RWPE2 (cell line): ENCODE results near the gene POLD3.

Experiments
- ATAC-seq: fragments of 200-7000 bp; cut with Tn5 transposase; 3 replicates; pipeline ENCODE4 v1.9.1; 2021; ENCODE audit warnings: low read depth
- DNase-seq: peaks from one replicate; pipeline ENCODE4 v3.0.0-alpha.2; 2020; ENCODE audit warnings: low spot score
- H3K27ac ChIP-seq: fragments of 450-650 bp; 2 replicates; pipeline ENCODE4 v1.5.1; 2017; ENCODE audit warnings: mild to moderate bottlenecking; ENCODE audit not compliant: poor library complexity, severe bottlenecking
- H3K27me3 ChIP-seq: fragments of 250-450 bp; sonication (Bioruptor Pico); 2 replicates; pipeline ENCODE4 v1.5.1; 2021; ENCODE audit warnings: mild to moderate bottlenecking, moderate library complexity; ENCODE audit not compliant: insufficient read depth, poor library complexity, severe bottlenecking
- H3K36me3 ChIP-seq: fragments of 250-450 bp; sonication (Bioruptor Pico); 2 replicates; pipeline ENCODE4 v1.5.1; 2020; ENCODE audit warnings: low read depth, mild to moderate bottlenecking, moderate library complexity
- H3K4me1 ChIP-seq: fragments of 250-450 bp; sonication (Bioruptor Pico); 2 replicates; pipeline ENCODE4 v1.5.1; 2021; ENCODE audit warnings: mild to moderate bottlenecking, moderate library complexity; ENCODE audit not compliant: insufficient read depth, poor library complexity, severe bottlenecking
- H3K4me3 ChIP-seq: fragments of 250-450 bp; sonication (Bioruptor Pico); 2 replicates; pipeline ENCODE4 v1.5.1; 2021; ENCODE audit warnings: mild to moderate bottlenecking, moderate library complexity; ENCODE audit not compliant: severe bottlenecking
- H3K9me3 ChIP-seq: fragments of 250-450 bp; sonication (Bioruptor Pico); 2 replicates; pipeline ENCODE4 v1.5.1; 2021; ENCODE audit warnings: mild to moderate bottlenecking, moderate library complexity; ENCODE audit not compliant: severe bottlenecking
- TF ChIP-seq, protein P1 (sequence below): fragments of 450-650 bp; IDR thresholded peaks from one replicate; pipeline ENCODE4 v1.5.1; 2017; ENCODE audit warnings: mild to moderate bottlenecking, moderate library complexity; ENCODE audit not compliant: poor library complexity, severe bottlenecking

Gene POLD3

DNA sequence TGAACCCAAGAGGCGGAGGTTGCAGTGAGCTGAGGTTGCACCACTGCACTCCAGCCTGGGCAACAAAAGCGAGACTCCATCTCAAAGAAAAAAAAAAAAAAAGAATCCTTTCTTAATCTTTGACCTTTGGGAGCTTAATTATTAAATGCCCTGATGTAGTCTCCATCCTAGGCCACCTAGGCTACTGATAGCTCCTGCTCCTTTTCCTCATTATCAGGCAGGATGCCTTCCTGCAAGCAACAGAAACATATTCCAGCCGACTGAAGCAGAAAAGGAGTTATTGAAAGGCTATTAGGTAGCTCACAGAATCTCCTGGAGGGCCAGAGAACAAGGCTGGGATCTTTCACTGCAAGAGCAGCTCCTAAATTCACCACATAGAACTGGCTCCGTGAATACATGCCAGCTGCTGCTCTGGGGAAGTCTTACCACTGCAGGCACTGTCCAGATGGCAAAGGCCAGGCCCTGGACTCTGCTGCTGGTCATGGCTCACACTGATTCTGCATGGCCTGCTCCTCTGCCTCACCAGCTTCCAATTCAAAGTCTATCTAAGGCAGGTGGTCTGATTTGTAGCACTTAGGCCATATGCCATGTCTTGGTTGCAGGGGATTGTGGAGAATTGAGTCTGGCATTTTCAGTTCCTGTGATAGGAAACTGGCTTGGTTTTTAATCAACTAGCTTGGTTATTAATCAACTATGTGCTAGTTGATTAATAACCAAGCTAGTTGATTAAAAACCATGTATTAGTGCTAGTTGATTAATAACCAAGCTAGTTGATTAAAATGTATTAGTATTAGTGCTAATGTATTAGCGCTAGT, 26.0 kb upstream of the POLD3 start:
- no peak for ATAC-seq
- H3K27ac ChIP-seq, result no peak overlapping the region
- DNase-seq, result no peak
- no peaks in the 10 kb centered on the region for H3K27me3 ChIP-seq
- TF ChIP-seq, protein P1, sequence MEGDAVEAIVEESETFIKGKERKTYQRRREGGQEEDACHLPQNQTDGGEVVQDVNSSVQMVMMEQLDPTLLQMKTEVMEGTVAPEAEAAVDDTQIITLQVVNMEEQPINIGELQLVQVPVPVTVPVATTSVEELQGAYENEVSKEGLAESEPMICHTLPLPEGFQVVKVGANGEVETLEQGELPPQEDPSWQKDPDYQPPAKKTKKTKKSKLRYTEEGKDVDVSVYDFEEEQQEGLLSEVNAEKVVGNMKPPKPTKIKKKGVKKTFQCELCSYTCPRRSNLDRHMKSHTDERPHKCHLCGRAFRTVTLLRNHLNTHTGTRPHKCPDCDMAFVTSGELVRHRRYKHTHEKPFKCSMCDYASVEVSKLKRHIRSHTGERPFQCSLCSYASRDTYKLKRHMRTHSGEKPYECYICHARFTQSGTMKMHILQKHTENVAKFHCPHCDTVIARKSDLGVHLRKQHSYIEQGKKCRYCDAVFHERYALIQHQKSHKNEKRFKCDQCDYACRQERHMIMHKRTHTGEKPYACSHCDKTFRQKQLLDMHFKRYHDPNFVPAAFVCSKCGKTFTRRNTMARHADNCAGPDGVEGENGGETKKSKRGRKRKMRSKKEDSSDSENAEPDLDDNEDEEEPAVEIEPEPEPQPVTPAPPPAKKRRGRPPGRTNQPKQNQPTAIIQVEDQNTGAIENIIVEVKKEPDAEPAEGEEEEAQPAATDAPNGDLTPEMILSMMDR, result no peak
- H3K4me3 ChIP-seq, result no peak overlapping the region
- H3K9me3 ChIP-seq, result no peaks in the 10 kb centered on the region
- no peaks in the 10 kb centered on the region for H3K36me3 ChIP-seq
- H3K4me1 ChIP-seq, result no peaks in the 10 kb centered on the region

DNA sequence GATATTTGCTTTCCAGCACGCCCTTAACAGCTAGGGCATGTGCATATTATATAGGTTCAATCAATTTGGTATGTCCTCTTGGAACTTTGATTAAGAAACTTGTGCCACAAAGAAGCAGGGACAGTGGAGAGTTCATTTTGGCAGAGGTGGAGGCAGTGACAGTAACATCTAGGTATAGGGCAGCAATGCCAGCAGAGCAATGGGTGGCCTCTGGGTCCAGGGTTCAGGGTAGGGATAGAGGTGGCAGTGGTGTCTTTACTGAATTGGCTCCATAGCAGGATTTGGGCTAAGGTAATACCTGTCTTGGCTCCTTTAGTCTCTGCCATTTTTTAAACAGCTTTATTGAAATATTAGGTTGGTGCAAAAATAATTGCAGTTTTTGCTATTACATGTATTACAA, 24.4 kb upstream of the POLD3 start:
- Histone ChIP-seq H3K36me3 (no peaks in the 10 kb centered on the region), H3K9me3 (no peaks in the 10 kb centered on the region), H3K27ac (no peak overlapping the region), H3K4me3 (no peak overlapping the region), H3K27me3 (no peaks in the 10 kb centered on the region), H3K4me1 (no peaks in the 10 kb centered on the region)
- no peak for DNase-seq
- TF ChIP-seq, protein P1, result no peak
- ATAC-seq, result no peak

DNA sequence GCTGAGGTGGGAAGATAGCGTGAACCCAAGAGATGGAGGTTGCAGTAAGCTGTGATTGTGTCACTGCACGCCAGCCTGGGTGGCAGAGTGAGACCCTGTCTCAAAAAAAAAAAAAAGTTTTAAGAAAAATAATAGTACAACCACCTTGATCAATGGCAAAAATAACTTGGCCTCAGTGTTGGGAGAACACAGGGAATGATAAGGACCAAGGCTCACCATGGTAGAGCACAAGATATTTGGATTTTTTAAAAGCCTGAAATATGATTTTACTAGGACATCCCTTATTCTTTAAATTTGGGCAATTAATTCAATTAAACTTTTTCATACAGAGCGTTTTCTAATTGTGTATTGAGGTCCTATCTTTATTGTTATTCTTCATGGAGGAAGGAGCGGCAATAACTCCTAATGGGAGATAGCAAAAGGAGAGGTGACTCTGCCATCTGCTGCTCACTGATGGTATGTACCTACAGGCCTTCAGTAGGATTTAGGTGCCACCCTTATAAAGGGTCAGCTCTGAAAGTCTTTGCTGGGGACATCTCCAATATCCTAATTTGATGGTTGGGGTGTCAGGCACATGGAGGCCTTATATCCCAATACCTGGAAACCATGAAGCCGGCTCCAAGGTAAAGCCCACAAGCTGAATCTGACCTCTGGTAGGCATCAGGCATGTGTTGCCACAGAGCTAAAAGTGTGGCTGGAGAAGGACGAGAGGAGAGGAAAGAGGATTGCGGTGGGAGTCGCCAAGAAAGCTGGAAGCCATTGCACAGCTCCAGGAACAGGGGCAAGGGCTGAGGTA, 21.9 kb upstream of the POLD3 start:
- Histone ChIP-seq H3K9me3 (no peaks in the 10 kb centered on the region), H3K4me3 (no peak overlapping the region), H3K27me3 (no peaks in the 10 kb centered on the region), H3K4me1 (no peaks in the 10 kb centered on the region), H3K36me3 (no peaks in the 10 kb centered on the region), H3K27ac (no peak overlapping the region)
- DNase-seq (no peak), ATAC-seq (peak; percentile 89)
- TF ChIP-seq, protein P1, result peak; percentile 86

DNA sequence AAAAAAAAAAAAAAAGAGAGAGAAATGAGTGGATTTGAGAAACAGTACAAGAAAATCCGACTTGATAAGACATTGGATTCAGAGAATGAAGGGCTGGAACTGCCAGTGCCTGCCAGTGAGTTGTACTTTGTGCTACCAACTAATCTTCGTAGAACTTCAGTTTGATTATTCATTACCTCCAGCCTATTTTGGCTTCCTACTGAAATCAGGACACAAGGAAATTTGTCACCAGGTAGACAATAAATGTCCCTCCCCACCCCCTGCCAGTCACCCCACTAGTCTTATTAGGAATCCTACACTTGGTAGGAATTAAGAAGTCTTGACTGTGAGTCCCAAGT, 21.4 kb upstream of the POLD3 start:
- no peaks in the 10 kb centered on the region for H3K27me3 ChIP-seq
- H3K27ac ChIP-seq, result no peak overlapping the region
- TF ChIP-seq, protein P1, result no peak
- H3K36me3 ChIP-seq, result no peaks in the 10 kb centered on the region
- H3K9me3 ChIP-seq, result no peaks in the 10 kb centered on the region
- ATAC-seq (no peak), DNase-seq (no peak)
- no peaks in the 10 kb centered on the region for H3K4me1 ChIP-seq
- no peak overlapping the region for H3K4me3 ChIP-seq
